ENCODE measurements around the gene SERPINB13.
"Not testable (repeated sequence)": the region's sequence is repeated elsewhere in the genome, so short reads cannot be mapped to it uniquely, and the experiment has no call there.

Gene SERPINB13

GRCh38 chr18:63627819-63628218, 40.7 kb downstream of the SERPINB13 start:
- no peak overlapping the region for H3K27ac ChIP-seq (ENCODE audit: poor library complexity, severe bottlenecking)
- no peaks in the 10 kb centered on the region for H3K36me3 ChIP-seq (ENCODE audit: low read depth)
- DNase-seq (ENCODE audit: low spot score), result no peak
- no peak overlapping the region for H3K4me3 ChIP-seq (ENCODE audit: severe bottlenecking)
- TF ChIP-seq, protein P1, sequence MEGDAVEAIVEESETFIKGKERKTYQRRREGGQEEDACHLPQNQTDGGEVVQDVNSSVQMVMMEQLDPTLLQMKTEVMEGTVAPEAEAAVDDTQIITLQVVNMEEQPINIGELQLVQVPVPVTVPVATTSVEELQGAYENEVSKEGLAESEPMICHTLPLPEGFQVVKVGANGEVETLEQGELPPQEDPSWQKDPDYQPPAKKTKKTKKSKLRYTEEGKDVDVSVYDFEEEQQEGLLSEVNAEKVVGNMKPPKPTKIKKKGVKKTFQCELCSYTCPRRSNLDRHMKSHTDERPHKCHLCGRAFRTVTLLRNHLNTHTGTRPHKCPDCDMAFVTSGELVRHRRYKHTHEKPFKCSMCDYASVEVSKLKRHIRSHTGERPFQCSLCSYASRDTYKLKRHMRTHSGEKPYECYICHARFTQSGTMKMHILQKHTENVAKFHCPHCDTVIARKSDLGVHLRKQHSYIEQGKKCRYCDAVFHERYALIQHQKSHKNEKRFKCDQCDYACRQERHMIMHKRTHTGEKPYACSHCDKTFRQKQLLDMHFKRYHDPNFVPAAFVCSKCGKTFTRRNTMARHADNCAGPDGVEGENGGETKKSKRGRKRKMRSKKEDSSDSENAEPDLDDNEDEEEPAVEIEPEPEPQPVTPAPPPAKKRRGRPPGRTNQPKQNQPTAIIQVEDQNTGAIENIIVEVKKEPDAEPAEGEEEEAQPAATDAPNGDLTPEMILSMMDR (IDR thresholded peaks at IDR 0.05; ENCODE audit: poor library complexity, severe bottlenecking), result no peak
- no peaks in the 10 kb centered on the region for H3K27me3 ChIP-seq (ENCODE audit: insufficient read depth, poor library complexity, severe bottlenecking)
- H3K4me1 ChIP-seq (ENCODE audit: insufficient read depth, poor library complexity, severe bottlenecking), result no peaks in the 10 kb centered on the region
- H3K9me3 ChIP-seq (ENCODE audit: severe bottlenecking), result no peaks in the 10 kb centered on the region
- ATAC-seq (ENCODE audit: low read depth), result no peak

GRCh38 chr18:63637703-63638102, 50.6 kb downstream of the SERPINB13 start:
- Histone ChIP-seq H3K9me3 (ENCODE audit: severe bottlenecking) (no peaks in the 10 kb centered on the region), H3K4me3 (ENCODE audit: severe bottlenecking) (no peak overlapping the region), H3K27ac (ENCODE audit: poor library complexity, severe bottlenecking) (no peak overlapping the region), H3K4me1 (ENCODE audit: insufficient read depth, poor library complexity, severe bottlenecking) (peaks cover 12% of the 10 kb centered on the region), H3K36me3 (ENCODE audit: low read depth) (no peaks in the 10 kb centered on the region), H3K27me3 (ENCODE audit: insufficient read depth, poor library complexity, severe bottlenecking) (no peaks in the 10 kb centered on the region)
- TF ChIP-seq, protein P1 (IDR thresholded peaks at IDR 0.05; ENCODE audit: poor library complexity, severe bottlenecking), result no peak
- ATAC-seq (ENCODE audit: low read depth) (no peak), DNase-seq (ENCODE audit: low spot score) (no peak)

GRCh38 chr18:63641157-63641680, 54.1 kb downstream of the SERPINB13 start:
- peak; percentile 86 for ATAC-seq (ENCODE audit: low read depth)
- Histone ChIP-seq H3K27ac (ENCODE audit: poor library complexity, severe bottlenecking) (peak overlapping the region; percentile 36), H3K4me1 (ENCODE audit: insufficient read depth, poor library complexity, severe bottlenecking) (peaks cover 12% of the 10 kb centered on the region)
- not testable (repeated sequence) for H3K4me3 ChIP-seq (ENCODE audit: severe bottlenecking); DNase-seq (ENCODE audit: low spot score); H3K36me3 ChIP-seq (ENCODE audit: low read depth); H3K27me3 ChIP-seq (ENCODE audit: insufficient read depth, poor library complexity, severe bottlenecking); H3K9me3 ChIP-seq (ENCODE audit: severe bottlenecking)

GRCh38 chr18:63642668-63643356, 55.7 kb downstream of the SERPINB13 start:
- not testable (repeated sequence) for H3K9me3 ChIP-seq (ENCODE audit: severe bottlenecking); H3K36me3 ChIP-seq (ENCODE audit: low read depth); H3K27me3 ChIP-seq (ENCODE audit: insufficient read depth, poor library complexity, severe bottlenecking); DNase-seq (ENCODE audit: low spot score); H3K4me3 ChIP-seq (ENCODE audit: severe bottlenecking); H3K27ac ChIP-seq (ENCODE audit: poor library complexity, severe bottlenecking)
- peak; percentile 55 for ATAC-seq (ENCODE audit: low read depth)
- H3K4me1 ChIP-seq (ENCODE audit: insufficient read depth, poor library complexity, severe bottlenecking), result peaks cover 12% of the 10 kb centered on the region

GRCh38 chr18:63644142-63644541, 57.0 kb downstream of the SERPINB13 start, which contains the start of gene SERPINB4:
Gene SERPINB4 (minus strand): TSS chr18:63644256. CDS start chr18:63643577, 679 bp downstream.
- H3K27ac ChIP-seq (ENCODE audit: poor library complexity, severe bottlenecking); H3K4me3 ChIP-seq (ENCODE audit: severe bottlenecking); DNase-seq (ENCODE audit: low spot score); H3K36me3 ChIP-seq (ENCODE audit: low read depth); H3K9me3 ChIP-seq (ENCODE audit: severe bottlenecking); H3K27me3 ChIP-seq (ENCODE audit: insufficient read depth, poor library complexity, severe bottlenecking): not testable (repeated sequence)
- peak; percentile 60 for ATAC-seq (ENCODE audit: low read depth)
- peaks cover 14% of the 10 kb centered on the region for H3K4me1 ChIP-seq (ENCODE audit: insufficient read depth, poor library complexity, severe bottlenecking)

GRCh38 chr18:63644694-63645093, 57.6 kb downstream of the SERPINB13 start:
- DNase-seq (ENCODE audit: low spot score); H3K27me3 ChIP-seq (ENCODE audit: insufficient read depth, poor library complexity, severe bottlenecking); H3K27ac ChIP-seq (ENCODE audit: poor library complexity, severe bottlenecking); H3K9me3 ChIP-seq (ENCODE audit: severe bottlenecking); H3K36me3 ChIP-seq (ENCODE audit: low read depth); H3K4me3 ChIP-seq (ENCODE audit: severe bottlenecking): not testable (repeated sequence)
- H3K4me1 ChIP-seq (ENCODE audit: insufficient read depth, poor library complexity, severe bottlenecking), result peaks cover 11% of the 10 kb centered on the region
- peak; percentile 41; the same call in 2 of the 3 replicates for ATAC-seq (ENCODE audit: low read depth)

DNA sequence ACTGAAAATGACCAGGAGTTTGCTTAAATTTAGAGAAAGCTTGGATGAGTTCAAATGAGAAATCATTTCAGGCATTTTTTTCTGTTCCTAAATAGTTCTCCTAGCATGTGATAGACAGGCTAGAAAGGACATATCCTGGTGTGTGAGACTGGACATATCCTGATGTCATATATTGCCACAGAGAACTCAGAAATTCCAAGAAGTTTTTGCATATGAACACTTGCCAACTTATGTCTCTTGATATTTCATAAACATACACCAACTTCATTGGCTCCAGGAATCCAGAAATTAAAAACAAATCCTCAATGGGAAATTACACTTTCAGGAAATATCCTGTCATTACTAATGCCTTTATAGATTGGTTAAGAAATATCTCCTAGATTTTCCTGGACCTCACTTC, 59.8 kb downstream of the SERPINB13 start:
- H3K27ac ChIP-seq (ENCODE audit: poor library complexity, severe bottlenecking), result no peak overlapping the region
- H3K9me3 ChIP-seq (ENCODE audit: severe bottlenecking), result no peaks in the 10 kb centered on the region
- no peak for DNase-seq (ENCODE audit: low spot score)
- no peak overlapping the region for H3K4me3 ChIP-seq (ENCODE audit: severe bottlenecking)
- H3K27me3 ChIP-seq (ENCODE audit: insufficient read depth, poor library complexity, severe bottlenecking), result no peaks in the 10 kb centered on the region
- ATAC-seq (ENCODE audit: low read depth), result no peak
- H3K36me3 ChIP-seq (ENCODE audit: low read depth), result no peaks in the 10 kb centered on the region
- H3K4me1 ChIP-seq (ENCODE audit: insufficient read depth, poor library complexity, severe bottlenecking), result peaks cover 7% of the 10 kb centered on the region
- TF ChIP-seq, protein P1 (IDR thresholded peaks at IDR 0.05; ENCODE audit: poor library complexity, severe bottlenecking), result no peak

Measured in RWPE2 (cell line).